K562 treated with DMSO at 1 percent for 48 hours (cell line): Measurements from ENCODE around the gene TTLL10. TPM values are rescaled to one million over a fixed set of nuclear protein-coding genes. Genes with fewer than 3 reads are reported as not detected.

Source experiments
- total RNA-seq: library from RNA; unstranded; fragments of 300-600 nt; gene quantifications from 2 replicates; pipeline ENCODE4 v1.2.3, GENCODE V29; 2022; ENCODE audit warnings: low replicate concordance; ENCODE audit errors: extremely low read depth

TTLL10 gene
- not detected in 2 replicates for total RNA-seq

GRCh38 chr1:1173793-1174415 lies at the start of gene TTLL10:
TSS of gene TTLL10 (plus strand) at chr1:1173880. CDS start at chr1:1179216, 5,336 bp downstream.

GRCh38 chr1:1206376-1206965 lies 32.8 kb downstream of the TTLL10 start, which contains the start of gene TNFRSF18:
TSS of gene TNFRSF18 (minus strand) at chr1:1206592. CDS start at chr1:1206571, 21 bp downstream.

GRCh38 chr1:1213345-1214265 lies 39.9 kb downstream of the TTLL10 start, which contains the start of gene TNFRSF4:
TSS of gene TNFRSF4 (minus strand) at chr1:1214153. CDS start at chr1:1214127, 26 bp downstream.

GRCh38 chr1:1231400-1232207 lies 57.9 kb downstream of the TTLL10 start, which contains the start of gene SDF4:
TSS of gene SDF4 (minus strand) at chr1:1232001. CDS start at chr1:1228772, 3,229 bp downstream.

GRCh38 chr1:1232208-1232795 lies 58.6 kb downstream of the TTLL10 start, which contains the start of gene B3GALT6:
TSS of gene B3GALT6 (plus strand) at chr1:1232237. CDS start at chr1:1232279, 42 bp downstream.

GRCh38 chr1:1246577-1247340 lies 73.1 kb downstream of the TTLL10 start, which contains the start of gene C1QTNF12:
TSS of gene C1QTNF12 (minus strand) at chr1:1246722. CDS start at chr1:1246690, 32 bp downstream.

Other genes starting within 250 kb of the TTLL10 start
- gene SAMD11, start 250.0 kb upstream of the TTLL10 start, total RNA-seq: not detected in 2 replicates
- not detected in 2 replicates for gene NOC2L, start 214.6 kb upstream of the TTLL10 start, total RNA-seq
- gene KLHL17, start 213.3 kb upstream of the TTLL10 start, total RNA-seq: not detected in 2 replicates
- gene PLEKHN1, start 207.4 kb upstream of the TTLL10 start, total RNA-seq: not detected in 2 replicates
- gene PERM1, start 191.8 kb upstream of the TTLL10 start, total RNA-seq: not detected in 2 replicates
- not detected in 2 replicates for gene HES4, start 173.8 kb upstream of the TTLL10 start, total RNA-seq
- gene ISG15, start 160.4 kb upstream of the TTLL10 start, total RNA-seq: not detected in 2 replicates
- 106 TPM in 1 of 2 replicates, not detected in the other for gene AGRN, start 153.8 kb upstream of the TTLL10 start, total RNA-seq
- not detected in 2 replicates for gene RNF223, start 99.6 kb upstream of the TTLL10 start, total RNA-seq
- gene C1orf159, start 57.8 kb upstream of the TTLL10 start, total RNA-seq: not detected in 2 replicates
- not detected in 2 replicates for gene TNFRSF18, start 32.7 kb downstream of the TTLL10 start, total RNA-seq
- not detected in 2 replicates for gene TNFRSF4, start 40.3 kb downstream of the TTLL10 start, total RNA-seq
- gene SDF4, start 58.1 kb downstream of the TTLL10 start, total RNA-seq: not detected in 2 replicates
- not detected in 2 replicates for gene B3GALT6, start 58.4 kb downstream of the TTLL10 start, total RNA-seq
- gene C1QTNF12, start 72.8 kb downstream of the TTLL10 start, total RNA-seq: not detected in 2 replicates
- not detected in 2 replicates for gene UBE2J2, start 100.0 kb downstream of the TTLL10 start, total RNA-seq
- not detected in 2 replicates for gene SCNN1D, start 106.6 kb downstream of the TTLL10 start, total RNA-seq
- gene ACAP3, start 134.1 kb downstream of the TTLL10 start, total RNA-seq: 171 TPM in 1 of 2 replicates, not detected in the other
- not detected in 2 replicates for gene PUSL1, start 134.7 kb downstream of the TTLL10 start, total RNA-seq
- gene INTS11, start 150.8 kb downstream of the TTLL10 start, total RNA-seq: not detected in 2 replicates
- not detected in 2 replicates for gene CPTP, start 150.9 kb downstream of the TTLL10 start, total RNA-seq
- gene TAS1R3, start 157.4 kb downstream of the TTLL10 start, total RNA-seq: not detected in 2 replicates
- not detected in 2 replicates for gene DVL1, start 175.5 kb downstream of the TTLL10 start, total RNA-seq
- gene MXRA8, start 184.7 kb downstream of the TTLL10 start, total RNA-seq: not detected in 2 replicates
- not detected in 2 replicates for gene AURKAIP1, start 201.3 kb downstream of the TTLL10 start, total RNA-seq
- gene CCNL2, start 225.5 kb downstream of the TTLL10 start, total RNA-seq: not detected in 2 replicates
- gene MRPL20, start 233.4 kb downstream of the TTLL10 start, total RNA-seq: not detected in 2 replicates
- gene ANKRD65, start 247.4 kb downstream of the TTLL10 start, total RNA-seq: not detected in 2 replicates